ENCODE results near the gene TP53BP2. TPM values are rescaled to one million over a fixed set of nuclear protein-coding genes. Genes with fewer than 3 reads are reported as not detected.

TP53BP2 gene
- polyA plus RNA-seq, 1 experiment: 48.1 TPM

GRCh38 chr1:223829678-223830077, 16.1 kb downstream of the TP53BP2 start:
- POLR2A ChIA-PET: interaction anchor here (0.7 kb wide), 1 partner anchor 582 kb away, joined by 6 read pairs; no protein-coding TSS in a partner anchor
- CTCF ChIA-PET: interaction anchor here (0.8 kb wide), 1 partner anchor 16 kb away, joined by 3 read pairs; the partner anchor contains the start of gene TP53BP2
- no peak for DNase-seq (ENCODE audit: low read depth, low spot score)
- Histone ChIP-seq H3K27me3 (ENCODE audit: control insufficient read depth, insufficient read depth, low read length) (no peaks in the 10 kb centered on the region), H3K9me3 (ENCODE audit: control insufficient read depth, insufficient read depth, low read length) (no peaks in the 10 kb centered on the region), H3K4me3 (ENCODE audit: low read depth, low read length) (no peak overlapping the region), H3K27ac (ENCODE audit: low read depth, low read length) (no peak overlapping the region)
- TF ChIP-seq CTCF (IDR thresholded peaks at IDR 0.05; ENCODE audit: low read depth, low read length): no peak

GRCh38 chr1:223828162-223828848, 17.4 kb downstream of the TP53BP2 start:
- POLR2A ChIA-PET: interaction anchor here (0.5 kb wide), 1 partner anchor 13 kb away, joined by 4 read pairs; no protein-coding TSS in a partner anchor
- no peak for TF ChIP-seq CTCF (IDR thresholded peaks at IDR 0.05; ENCODE audit: low read depth, low read length)
- DNase-seq (ENCODE audit: low read depth, low spot score): no peak
- Histone ChIP-seq H3K27ac (ENCODE audit: low read depth, low read length) (no peak overlapping the region), H3K27me3 (ENCODE audit: control insufficient read depth, insufficient read depth, low read length) (no peaks in the 10 kb centered on the region), H3K4me3 (ENCODE audit: low read depth, low read length) (no peak overlapping the region), H3K9me3 (ENCODE audit: control insufficient read depth, insufficient read depth, low read length) (no peaks in the 10 kb centered on the region)
- CTCF ChIA-PET: interaction anchor here (0.6 kb wide), 1 partner anchor 1978 kb away, joined by 3 read pairs; no protein-coding TSS in a partner anchor

GRCh38 chr1:223827193-223827663, 18.5 kb downstream of the TP53BP2 start:
- ChIA-PET CTCF (no interaction called here), POLR2A (no interaction called here)
- no peak overlapping the region for H3K4me3 ChIP-seq (ENCODE audit: low read depth, low read length)
- no peaks in the 10 kb centered on the region for H3K27me3 ChIP-seq (ENCODE audit: control insufficient read depth, insufficient read depth, low read length)
- no peak overlapping the region for H3K27ac ChIP-seq (ENCODE audit: low read depth, low read length)
- DNase-seq (ENCODE audit: low read depth, low spot score): no peak
- TF ChIP-seq CTCF (IDR thresholded peaks at IDR 0.05; ENCODE audit: low read depth, low read length): no peak
- H3K9me3 ChIP-seq (ENCODE audit: control insufficient read depth, insufficient read depth, low read length): no peaks in the 10 kb centered on the region

GRCh38 chr1:223825767-223826748, 19.7 kb downstream of the TP53BP2 start:
- Histone ChIP-seq H3K9me3 (ENCODE audit: control insufficient read depth, insufficient read depth, low read length) (no peaks in the 10 kb centered on the region), H3K27ac (ENCODE audit: low read depth, low read length) (no peak overlapping the region), H3K4me3 (ENCODE audit: low read depth, low read length) (no peak overlapping the region), H3K27me3 (ENCODE audit: control insufficient read depth, insufficient read depth, low read length) (no peaks in the 10 kb centered on the region)
- CTCF ChIA-PET: interaction anchor here (1.2 kb wide), 1 partner anchor 15 kb away, joined by 3 read pairs; no protein-coding TSS in a partner anchor
- TF ChIP-seq CTCF (IDR thresholded peaks at IDR 0.05; ENCODE audit: low read depth, low read length): no peak
- DNase-seq (ENCODE audit: low read depth, low spot score): no peak
- POLR2A ChIA-PET: no interaction called here
